ENCODE measurements around the gene ABCC3.

The ABCC3 gene

DNA sequence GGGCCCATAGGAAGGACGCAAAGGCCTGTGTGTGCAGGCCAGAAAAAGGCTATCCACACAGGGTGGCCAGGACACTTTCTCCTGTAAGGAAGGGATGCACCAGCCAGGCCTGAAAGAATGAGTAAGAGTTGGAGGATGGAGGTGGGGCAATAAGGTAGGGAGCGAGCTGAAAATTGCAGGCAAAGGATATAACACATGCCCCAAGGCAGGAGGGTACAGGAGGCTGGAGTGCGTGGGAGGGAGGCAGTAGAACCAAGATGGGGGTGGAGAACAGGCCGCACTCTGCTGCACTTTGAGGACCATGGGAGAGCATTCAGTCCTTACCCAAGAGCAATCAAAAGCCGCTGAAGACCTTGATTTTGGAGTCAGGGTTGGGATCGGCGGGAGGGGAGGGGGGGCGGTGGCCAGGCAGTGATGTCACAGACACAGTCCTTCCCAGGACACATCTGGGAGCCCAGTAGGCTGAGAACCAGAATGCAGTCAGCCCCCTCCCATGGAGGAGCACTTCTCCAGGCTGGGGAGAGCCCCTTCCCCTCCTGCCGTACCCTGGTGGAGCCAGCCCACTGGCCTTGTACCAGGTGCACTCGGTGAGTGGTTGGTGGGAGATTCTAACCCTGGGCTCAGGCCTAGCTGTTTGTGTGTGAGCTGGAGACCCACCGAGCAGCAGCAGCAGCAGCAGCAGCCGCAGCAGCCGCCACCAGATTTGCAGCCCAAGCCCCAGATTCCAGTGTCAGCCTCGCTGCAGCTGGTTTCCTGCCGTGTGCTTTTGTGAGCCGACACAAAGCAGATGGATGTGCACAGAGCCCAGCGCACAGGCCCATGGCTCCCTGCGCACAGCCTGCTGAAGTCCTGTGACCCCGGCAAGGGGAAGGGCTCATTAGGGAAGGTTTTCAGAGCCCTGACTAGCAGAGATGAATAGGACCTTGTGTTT, 55.5 kb downstream of the ABCC3 start:
- H3K27me3 ChIP-seq (ENCODE audit: control insufficient read depth, insufficient read depth, low read length), result no peaks in the 10 kb centered on the region
- H3K36me3 ChIP-seq (ENCODE audit: control insufficient read depth, insufficient read depth, low read length), result peaks cover 28% of the 10 kb centered on the region
- peaks cover 34% of the 10 kb centered on the region for H3K4me1 ChIP-seq (ENCODE audit: control insufficient read depth, insufficient read depth, low read length)
- no peaks in the 10 kb centered on the region for H3K9me3 ChIP-seq (ENCODE audit: control insufficient read depth, insufficient read depth, low read depth, low read length)
- H3K4me3 ChIP-seq (ENCODE audit: low read depth, low read length), result no peak overlapping the region
- no peak overlapping the region for H3K27ac ChIP-seq (ENCODE audit: low read depth, low read length)
- no peak overlapping the region for H3K9ac ChIP-seq (ENCODE audit: low read length)

DNA sequence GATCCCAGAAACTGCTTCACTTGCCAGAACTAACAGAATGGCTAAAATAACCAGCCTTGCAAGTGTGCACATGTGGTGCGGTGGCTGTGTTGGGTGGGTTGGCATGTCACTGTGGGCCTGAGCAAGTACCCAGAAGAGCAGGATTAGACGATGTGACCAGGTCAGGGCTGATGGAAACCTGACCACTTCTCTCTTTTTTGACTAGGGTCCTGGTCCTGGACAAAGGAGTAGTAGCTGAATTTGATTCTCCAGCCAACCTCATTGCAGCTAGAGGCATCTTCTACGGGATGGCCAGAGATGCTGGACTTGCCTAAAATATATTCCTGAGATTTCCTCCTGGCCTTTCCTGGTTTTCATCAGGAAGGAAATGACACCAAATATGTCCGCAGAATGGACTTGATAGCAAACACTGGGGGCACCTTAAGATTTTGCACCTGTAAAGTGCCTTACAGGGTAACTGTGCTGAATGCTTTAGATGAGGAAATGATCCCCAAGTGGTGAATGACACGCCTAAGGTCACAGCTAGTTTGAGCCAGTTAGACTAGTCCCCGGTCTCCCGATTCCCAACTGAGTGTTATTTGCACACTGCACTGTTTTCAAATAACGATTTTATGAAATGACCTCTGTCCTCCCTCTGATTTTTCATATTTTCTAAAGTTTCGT, 56.3 kb downstream of the ABCC3 start:
- no peak overlapping the region for H3K4me3 ChIP-seq (ENCODE audit: low read depth, low read length)
- no peak overlapping the region for H3K9ac ChIP-seq (ENCODE audit: low read length)
- H3K36me3 ChIP-seq (ENCODE audit: control insufficient read depth, insufficient read depth, low read length), result peaks cover 36% of the 10 kb centered on the region
- H3K4me1 ChIP-seq (ENCODE audit: control insufficient read depth, insufficient read depth, low read length), result peaks cover 33% of the 10 kb centered on the region
- H3K27ac ChIP-seq (ENCODE audit: low read depth, low read length), result no peak overlapping the region
- H3K9me3 ChIP-seq (ENCODE audit: control insufficient read depth, insufficient read depth, low read depth, low read length), result no peaks in the 10 kb centered on the region
- no peaks in the 10 kb centered on the region for H3K27me3 ChIP-seq (ENCODE audit: control insufficient read depth, insufficient read depth, low read length)

DNA sequence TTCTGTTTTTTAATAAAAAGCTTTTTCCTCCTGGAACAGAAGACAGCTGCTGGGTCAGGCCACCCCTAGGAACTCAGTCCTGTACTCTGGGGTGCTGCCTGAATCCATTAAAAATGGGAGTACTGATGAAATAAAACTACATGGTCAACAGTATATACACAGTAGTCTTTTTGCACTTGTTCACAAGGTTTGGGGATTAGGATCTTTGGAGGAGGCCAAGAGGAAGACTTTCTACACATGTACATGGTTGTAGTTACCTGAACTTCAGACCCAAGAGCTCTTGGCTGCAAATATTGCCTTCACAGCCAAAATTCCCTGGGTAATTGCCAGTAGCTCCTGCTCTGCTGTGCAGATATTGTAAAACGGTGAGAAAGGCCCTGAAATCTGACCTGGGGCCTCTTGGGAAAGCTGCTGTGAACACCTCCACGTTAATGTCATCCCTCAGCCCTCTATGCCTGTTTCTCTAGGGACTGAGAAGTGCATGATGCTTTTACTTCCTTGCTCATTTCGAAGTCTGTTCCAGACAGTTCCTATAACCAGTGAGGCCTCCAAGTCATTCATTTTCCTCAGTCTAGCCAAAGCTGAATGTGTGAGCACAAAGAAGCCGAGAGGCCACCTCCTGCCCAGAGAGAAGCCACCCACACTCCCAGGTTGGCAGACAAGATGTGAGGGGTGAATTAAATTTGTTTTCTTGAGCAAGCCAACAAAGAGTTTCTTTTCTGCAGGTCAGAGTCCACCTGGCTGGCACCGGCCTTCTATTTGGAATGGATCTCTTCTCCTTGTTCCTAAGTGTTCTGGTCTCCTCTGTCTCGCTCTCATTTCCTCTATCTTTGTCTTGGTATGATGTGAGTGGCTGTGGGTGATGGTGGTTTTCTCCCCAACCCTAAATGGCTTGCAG, 57.1 kb downstream of the ABCC3 start:
- H3K9me3 ChIP-seq (ENCODE audit: control insufficient read depth, insufficient read depth, low read depth, low read length), result no peaks in the 10 kb centered on the region
- H3K27me3 ChIP-seq (ENCODE audit: control insufficient read depth, insufficient read depth, low read length), result no peaks in the 10 kb centered on the region
- no peak overlapping the region for H3K9ac ChIP-seq (ENCODE audit: low read length)
- peaks cover 26% of the 10 kb centered on the region for H3K4me1 ChIP-seq (ENCODE audit: control insufficient read depth, insufficient read depth, low read length)
- peaks cover 44% of the 10 kb centered on the region for H3K36me3 ChIP-seq (ENCODE audit: control insufficient read depth, insufficient read depth, low read length)
- no peak overlapping the region for H3K4me3 ChIP-seq (ENCODE audit: low read depth, low read length)
- no peak overlapping the region for H3K27ac ChIP-seq (ENCODE audit: low read depth, low read length)

DNA sequence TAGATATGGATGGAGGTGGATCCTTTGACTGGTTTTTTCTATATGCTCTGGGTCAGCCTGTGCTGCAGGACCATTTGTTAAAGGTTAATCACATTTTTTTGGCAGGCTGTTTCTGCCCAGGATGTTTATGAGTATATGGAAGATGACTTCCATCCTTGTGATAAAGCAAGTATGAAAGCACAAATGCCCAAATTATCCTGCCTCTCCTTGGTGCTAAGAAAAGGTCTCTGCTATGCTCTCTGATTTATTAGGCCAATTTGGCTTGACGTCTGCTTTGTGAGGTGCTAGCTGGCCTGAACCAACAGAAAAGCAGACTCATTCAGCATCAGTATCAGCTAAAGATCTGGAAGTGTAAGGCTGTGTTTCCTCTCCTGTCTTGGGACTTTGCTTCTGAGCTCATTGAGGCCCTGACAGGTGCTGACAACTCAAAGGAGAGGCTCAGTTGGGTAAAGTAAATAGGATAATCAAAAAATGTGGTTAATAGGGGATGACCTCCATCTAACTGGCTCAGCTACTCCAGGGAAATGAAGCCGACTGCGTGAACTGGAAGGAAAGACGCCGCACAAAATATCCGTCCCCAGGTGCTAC, 57.9 kb downstream of the ABCC3 start:
- no peak overlapping the region for H3K27ac ChIP-seq (ENCODE audit: low read depth, low read length)
- H3K4me1 ChIP-seq (ENCODE audit: control insufficient read depth, insufficient read depth, low read length), result peaks cover 22% of the 10 kb centered on the region
- no peaks in the 10 kb centered on the region for H3K9me3 ChIP-seq (ENCODE audit: control insufficient read depth, insufficient read depth, low read depth, low read length)
- H3K27me3 ChIP-seq (ENCODE audit: control insufficient read depth, insufficient read depth, low read length), result no peaks in the 10 kb centered on the region
- no peak overlapping the region for H3K4me3 ChIP-seq (ENCODE audit: low read depth, low read length)
- peaks cover 51% of the 10 kb centered on the region for H3K36me3 ChIP-seq (ENCODE audit: control insufficient read depth, insufficient read depth, low read length)
- no peak overlapping the region for H3K9ac ChIP-seq (ENCODE audit: low read length)

DNA sequence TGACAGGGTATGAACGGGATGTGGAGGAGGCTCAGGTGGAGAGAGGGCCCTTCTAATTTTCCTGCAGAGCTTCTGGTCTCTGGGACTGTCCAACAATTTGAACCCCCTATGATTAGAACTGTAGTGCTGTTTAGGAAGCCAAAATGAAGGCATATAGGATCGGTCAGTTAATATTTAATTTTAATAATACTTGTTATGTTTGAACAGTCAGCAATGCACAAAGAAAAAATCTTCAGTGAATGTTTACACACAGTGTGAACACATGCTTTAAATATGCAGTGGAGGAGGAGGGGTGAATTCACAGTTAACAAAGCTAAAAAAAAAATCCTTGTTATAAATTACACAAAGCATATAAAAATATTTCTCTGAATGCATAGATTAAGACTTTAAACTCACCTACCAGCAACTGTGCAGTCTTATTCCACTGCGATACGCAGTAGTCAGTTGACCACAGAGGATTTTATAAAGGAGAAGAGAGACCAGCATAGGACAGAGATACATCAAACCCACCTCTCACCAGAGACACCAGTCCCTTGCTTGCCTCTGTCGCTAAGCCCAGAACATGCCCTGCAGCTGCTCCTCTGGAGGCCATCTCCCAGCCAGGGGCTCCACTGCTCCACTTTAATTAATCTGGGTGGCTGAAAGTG, 58.5 kb downstream of the ABCC3 start:
- Histone ChIP-seq H3K4me1 (ENCODE audit: control insufficient read depth, insufficient read depth, low read length) (peaks cover 22% of the 10 kb centered on the region), H3K9ac (ENCODE audit: low read length) (no peak overlapping the region)

DNA sequence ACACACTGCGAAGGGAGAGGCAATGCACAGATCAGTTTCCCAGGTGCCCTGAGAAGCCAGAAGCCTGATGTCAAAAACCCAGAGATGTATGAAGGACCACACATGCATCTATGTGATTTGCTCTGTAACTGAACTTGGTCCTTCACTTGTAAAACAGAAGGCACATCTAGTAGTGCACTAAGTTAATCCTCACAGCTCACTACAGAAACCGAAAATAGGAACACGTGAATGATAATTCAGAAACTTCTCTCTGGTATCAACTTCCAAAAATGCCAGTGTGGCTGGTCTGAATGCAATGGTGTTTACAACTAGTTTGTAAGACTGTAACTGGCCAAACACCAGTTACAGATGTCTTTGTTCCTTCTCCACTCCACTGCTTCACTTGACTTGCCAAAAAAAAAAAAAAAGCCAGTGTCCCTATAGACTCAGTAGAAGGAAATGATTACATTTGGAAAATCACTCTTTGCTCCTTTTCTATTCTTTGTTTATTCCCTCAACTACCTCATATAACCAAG, 61.7 kb downstream of the ABCC3 start:
- Histone ChIP-seq H3K27me3 (ENCODE audit: control insufficient read depth, insufficient read depth, low read length) (no peaks in the 10 kb centered on the region), H3K27ac (ENCODE audit: low read depth, low read length) (no peak overlapping the region), H3K9ac (ENCODE audit: low read length) (no peak overlapping the region), H3K36me3 (ENCODE audit: control insufficient read depth, insufficient read depth, low read length) (peaks cover 88% of the 10 kb centered on the region), H3K4me3 (ENCODE audit: low read depth, low read length) (no peak overlapping the region), H3K4me1 (ENCODE audit: control insufficient read depth, insufficient read depth, low read length) (no peaks in the 10 kb centered on the region), H3K9me3 (ENCODE audit: control insufficient read depth, insufficient read depth, low read depth, low read length) (no peaks in the 10 kb centered on the region)

More for the DNA sequence above, 58.5 kb downstream of the ABCC3 start:
- no peaks in the 10 kb centered on the region for H3K9me3 ChIP-seq (ENCODE audit: control insufficient read depth, insufficient read depth, low read depth, low read length)
- no peak overlapping the region for H3K27ac ChIP-seq (ENCODE audit: low read depth, low read length)
- no peak overlapping the region for H3K4me3 ChIP-seq (ENCODE audit: low read depth, low read length)
- H3K27me3 ChIP-seq (ENCODE audit: control insufficient read depth, insufficient read depth, low read length), result no peaks in the 10 kb centered on the region
- H3K36me3 ChIP-seq (ENCODE audit: control insufficient read depth, insufficient read depth, low read length), result peaks cover 58% of the 10 kb centered on the region

DNA sequence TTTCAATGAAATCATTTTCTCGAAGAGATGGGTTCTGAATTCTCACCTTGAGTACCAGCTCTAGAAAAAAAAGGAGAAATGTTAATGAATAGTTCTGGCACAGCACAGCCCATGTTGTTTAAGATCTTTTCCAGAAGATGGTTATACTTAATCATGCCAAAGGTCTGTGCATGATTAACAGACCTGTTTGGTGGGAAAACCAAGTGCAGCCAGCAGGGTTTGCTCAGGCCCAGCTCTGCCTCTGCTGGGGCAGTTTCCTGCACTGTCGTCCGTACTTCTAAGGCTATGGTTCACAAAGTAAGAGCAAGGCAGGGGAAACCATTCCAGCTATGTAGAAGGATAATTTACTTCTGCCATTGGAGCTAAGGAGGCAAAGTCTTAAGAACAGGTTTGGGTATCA, 62.4 kb downstream of the ABCC3 start:
- Histone ChIP-seq H3K9me3 (ENCODE audit: control insufficient read depth, insufficient read depth, low read depth, low read length) (no peaks in the 10 kb centered on the region), H3K9ac (ENCODE audit: low read length) (no peak overlapping the region), H3K27ac (ENCODE audit: low read depth, low read length) (no peak overlapping the region), H3K4me1 (ENCODE audit: control insufficient read depth, insufficient read depth, low read length) (no peaks in the 10 kb centered on the region), H3K4me3 (ENCODE audit: low read depth, low read length) (no peak overlapping the region), H3K27me3 (ENCODE audit: control insufficient read depth, insufficient read depth, low read length) (no peaks in the 10 kb centered on the region), H3K36me3 (ENCODE audit: control insufficient read depth, insufficient read depth, low read length) (peaks cover 92% of the 10 kb centered on the region)

DNA sequence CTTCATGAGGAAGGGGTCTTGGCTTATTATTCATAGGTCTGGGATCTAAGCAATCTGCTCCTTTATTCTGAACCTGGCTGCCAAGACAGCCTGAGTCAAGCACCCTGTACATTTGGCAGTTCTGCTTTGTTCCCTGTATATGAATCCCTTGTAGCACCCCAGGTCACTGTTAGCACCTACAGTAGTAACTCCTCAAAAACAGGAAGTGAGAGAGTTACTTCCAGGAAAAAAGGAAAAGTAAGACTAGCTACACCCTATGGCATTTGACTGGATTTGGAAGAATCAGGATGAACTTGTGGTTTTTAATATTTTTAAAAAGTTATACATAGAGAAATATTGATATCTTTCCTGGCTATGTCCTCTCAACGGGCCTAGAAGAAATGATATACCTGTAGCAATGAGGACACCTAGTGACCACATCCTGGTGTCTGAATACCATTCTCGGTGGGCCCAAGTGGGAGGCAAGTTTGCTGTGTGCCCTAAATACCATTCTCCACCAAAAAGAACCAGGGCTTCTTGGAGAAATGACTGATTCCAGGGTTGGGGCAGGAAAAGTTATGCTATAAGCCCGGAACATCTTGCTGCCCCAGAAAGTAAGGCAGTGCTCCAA, 63.1 kb downstream of the ABCC3 start:
- Histone ChIP-seq H3K4me3 (ENCODE audit: low read depth, low read length) (no peak overlapping the region), H3K9ac (ENCODE audit: low read length) (no peak overlapping the region), H3K27ac (ENCODE audit: low read depth, low read length) (no peak overlapping the region), H3K36me3 (ENCODE audit: control insufficient read depth, insufficient read depth, low read length) (peaks cover 86% of the 10 kb centered on the region), H3K27me3 (ENCODE audit: control insufficient read depth, insufficient read depth, low read length) (no peaks in the 10 kb centered on the region), H3K4me1 (ENCODE audit: control insufficient read depth, insufficient read depth, low read length) (no peaks in the 10 kb centered on the region), H3K9me3 (ENCODE audit: control insufficient read depth, insufficient read depth, low read depth, low read length) (no peaks in the 10 kb centered on the region)

DNA sequence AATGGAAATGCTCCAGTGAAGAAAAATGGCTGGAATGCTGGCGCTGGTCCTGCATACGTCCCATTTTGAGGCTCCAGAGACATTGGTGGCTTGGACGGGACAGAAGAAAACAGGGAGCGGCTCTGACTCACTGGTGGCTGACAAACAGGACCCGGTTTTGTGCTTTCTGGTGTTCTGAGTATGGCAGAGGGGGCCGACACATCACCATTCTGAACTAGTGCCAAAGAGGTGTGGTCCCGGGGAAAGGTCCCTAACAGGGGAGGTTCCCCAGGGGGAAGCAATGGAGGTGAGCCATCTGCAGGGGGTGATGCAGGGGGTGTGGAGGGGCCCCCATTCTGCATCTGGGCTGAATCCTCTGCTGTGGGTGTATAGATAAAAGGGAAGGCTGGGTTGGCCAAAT, 64.7 kb downstream of the ABCC3 start:
- H3K4me3 ChIP-seq (ENCODE audit: low read depth, low read length), result no peak overlapping the region
- no peak overlapping the region for H3K27ac ChIP-seq (ENCODE audit: low read depth, low read length)
- H3K9me3 ChIP-seq (ENCODE audit: control insufficient read depth, insufficient read depth, low read depth, low read length), result no peaks in the 10 kb centered on the region
- H3K9ac ChIP-seq (ENCODE audit: low read length), result no peak overlapping the region
- peaks cover 90% of the 10 kb centered on the region for H3K36me3 ChIP-seq (ENCODE audit: control insufficient read depth, insufficient read depth, low read length)
- H3K4me1 ChIP-seq (ENCODE audit: control insufficient read depth, insufficient read depth, low read length), result no peaks in the 10 kb centered on the region
- H3K27me3 ChIP-seq (ENCODE audit: control insufficient read depth, insufficient read depth, low read length), result no peaks in the 10 kb centered on the region

DNA sequence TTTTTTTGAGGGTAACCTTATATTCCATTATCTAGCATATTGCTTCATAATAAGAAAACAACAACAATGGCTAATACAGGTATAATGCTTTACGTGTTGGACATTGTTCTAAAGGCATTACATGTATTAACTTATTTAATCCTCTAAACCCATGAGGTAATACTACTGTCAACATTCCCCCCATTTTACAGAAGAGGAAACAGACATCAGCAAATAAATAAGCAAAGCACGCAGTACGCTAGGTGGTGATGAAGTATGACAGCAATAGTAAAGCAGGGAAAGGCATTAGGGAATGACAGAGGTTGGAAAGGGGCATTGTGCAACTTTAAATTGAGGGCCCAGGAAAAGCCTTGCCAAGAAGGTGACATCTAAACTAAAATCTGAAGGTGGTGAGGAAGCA, 68.5 kb downstream of the ABCC3 start:
- H3K9me3 ChIP-seq (ENCODE audit: control insufficient read depth, insufficient read depth, low read depth, low read length), result no peaks in the 10 kb centered on the region
- H3K27me3 ChIP-seq (ENCODE audit: control insufficient read depth, insufficient read depth, low read length), result no peaks in the 10 kb centered on the region
- H3K27ac ChIP-seq (ENCODE audit: low read depth, low read length), result no peak overlapping the region
- H3K4me1 ChIP-seq (ENCODE audit: control insufficient read depth, insufficient read depth, low read length), result peaks cover 4% of the 10 kb centered on the region
- no peak overlapping the region for H3K4me3 ChIP-seq (ENCODE audit: low read depth, low read length)
- H3K36me3 ChIP-seq (ENCODE audit: control insufficient read depth, insufficient read depth, low read length), result peaks cover 60% of the 10 kb centered on the region
- no peak overlapping the region for H3K9ac ChIP-seq (ENCODE audit: low read length)

Data from HUES6 (cell line).